Measurements from ENCODE around the gene GPR17. TPM values are rescaled to one million over a fixed set of nuclear protein-coding genes. Genes with fewer than 3 reads are reported as not detected.
A peak's percentile ranks its signal among the peaks of the same experiment; 100 is the strongest.

Gene GPR17
- total RNA-seq, 1 experiment from 2014 or later, result 0.35 TPM

DNA sequence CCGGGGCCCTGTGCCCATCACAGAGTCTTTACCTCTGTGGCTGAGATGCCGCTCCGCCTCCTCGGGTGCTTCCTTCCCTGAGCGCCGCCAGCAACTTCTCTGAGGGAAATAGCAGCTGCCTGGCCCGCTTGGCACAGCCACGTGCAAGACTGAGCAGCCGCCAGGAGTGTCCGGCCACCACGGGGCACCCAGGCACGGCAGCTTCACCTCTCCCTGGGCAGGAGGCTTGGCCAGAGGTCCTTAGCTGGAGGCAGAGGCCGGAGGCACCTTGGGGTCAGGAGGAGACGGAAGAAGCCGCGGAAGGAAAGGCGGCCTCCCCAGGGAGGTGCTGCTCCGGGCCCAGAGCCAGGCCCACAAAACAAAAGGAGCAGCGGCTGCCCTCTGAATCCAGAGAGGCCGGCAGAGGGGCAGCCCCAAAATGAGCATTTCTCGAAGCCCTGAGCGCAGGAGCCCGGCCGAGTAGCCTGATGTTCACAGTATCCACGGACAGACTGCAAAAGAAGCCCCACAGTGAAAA, 35.4 kb downstream of the GPR17 start:
- Mint-ChIP-seq H3K27me3 (ENCODE audit: low read depth) (peaks cover 40% of the 10 kb centered on the region), H3K27ac (no peak overlapping the region), H3K9me3 (no peaks in the 10 kb centered on the region), H3K4me1 (peaks cover 6 to 13% of the 10 kb centered on the region in 2 experiments), H3K36me3 (ENCODE audit: insufficient read depth in 1 of 3, low read depth in 3 of 3) (no peaks in the 10 kb centered on the region), H3K4me3 (no peak overlapping the region)
- no peak overlapping the region for H2AK5ac ChIP-seq (ENCODE audit: insufficient read length, low read length)
- no peak overlapping the region for H2BK12ac ChIP-seq (ENCODE audit: insufficient read length, low read depth, low read length)
- H3K4me1 ChIP-seq (ENCODE audit: insufficient read depth, low read length), result no peaks in the 10 kb centered on the region; the same call in 1 of the 2 replicates
- no peak overlapping the region for H4K8ac ChIP-seq (replicated peaks; ENCODE audit: insufficient read length, low read depth, low read length)
- H3K4me2 ChIP-seq (ENCODE audit: insufficient read depth, insufficient read length, low read length), result no peak overlapping the region
- H3T11ph ChIP-seq (ENCODE audit: low read length), result no peak overlapping the region
- no peak overlapping the region for H3K56ac ChIP-seq (ENCODE audit: insufficient read length, low read depth, low read length)
- H3K4ac ChIP-seq (ENCODE audit: low read depth, low read length), result no peak overlapping the region
- H3K18ac ChIP-seq (ENCODE audit: insufficient read length, low read depth, low read length), result no peak overlapping the region
- peak overlapping the region; percentile 24; the same call in 1 of the 2 replicates for H3K14ac ChIP-seq (ENCODE audit: insufficient read depth, low read length)
- no peaks in the 10 kb centered on the region for H4K20me1 ChIP-seq (ENCODE audit: control insufficient read depth, insufficient read depth, insufficient read length)
- no peak overlapping the region for H2BK5ac ChIP-seq (ENCODE audit: insufficient read length, low read length)
- H4K91ac ChIP-seq (ENCODE audit: insufficient read length, low read depth, low read length), result no peak overlapping the region
- no peak overlapping the region for H2BK20ac ChIP-seq (ENCODE audit: low read depth, low read length, poor library complexity, severe bottlenecking)
- H3K9ac ChIP-seq (ENCODE audit: extremely low read depth, insufficient read length, low read length), result no peak overlapping the region
- no peaks in the 10 kb centered on the region for H3K79me1 ChIP-seq (ENCODE audit: insufficient read depth, low read depth, low read length, poor library complexity, severe bottlenecking)
- no peak overlapping the region for H4K5ac ChIP-seq (ENCODE audit: insufficient read length, low read depth, low read length)
- H2BK120ac ChIP-seq (ENCODE audit: low read depth, low read length, poor library complexity, severe bottlenecking), result no peak overlapping the region
- H2BK15ac ChIP-seq (ENCODE audit: low read depth, low read length), result no peak overlapping the region
- H2AFZ ChIP-seq (ENCODE audit: low read length), result no peak overlapping the region
- no peak overlapping the region for H3K23ac ChIP-seq (ENCODE audit: insufficient read length, low read depth, low read length)
- H3K79me2 ChIP-seq (ENCODE audit: insufficient read depth, low read length), result no peaks in the 10 kb centered on the region
- TF ChIP-seq, protein P1, sequence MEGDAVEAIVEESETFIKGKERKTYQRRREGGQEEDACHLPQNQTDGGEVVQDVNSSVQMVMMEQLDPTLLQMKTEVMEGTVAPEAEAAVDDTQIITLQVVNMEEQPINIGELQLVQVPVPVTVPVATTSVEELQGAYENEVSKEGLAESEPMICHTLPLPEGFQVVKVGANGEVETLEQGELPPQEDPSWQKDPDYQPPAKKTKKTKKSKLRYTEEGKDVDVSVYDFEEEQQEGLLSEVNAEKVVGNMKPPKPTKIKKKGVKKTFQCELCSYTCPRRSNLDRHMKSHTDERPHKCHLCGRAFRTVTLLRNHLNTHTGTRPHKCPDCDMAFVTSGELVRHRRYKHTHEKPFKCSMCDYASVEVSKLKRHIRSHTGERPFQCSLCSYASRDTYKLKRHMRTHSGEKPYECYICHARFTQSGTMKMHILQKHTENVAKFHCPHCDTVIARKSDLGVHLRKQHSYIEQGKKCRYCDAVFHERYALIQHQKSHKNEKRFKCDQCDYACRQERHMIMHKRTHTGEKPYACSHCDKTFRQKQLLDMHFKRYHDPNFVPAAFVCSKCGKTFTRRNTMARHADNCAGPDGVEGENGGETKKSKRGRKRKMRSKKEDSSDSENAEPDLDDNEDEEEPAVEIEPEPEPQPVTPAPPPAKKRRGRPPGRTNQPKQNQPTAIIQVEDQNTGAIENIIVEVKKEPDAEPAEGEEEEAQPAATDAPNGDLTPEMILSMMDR (conservative IDR thresholded peaks at IDR 0.05), result no peak
- no peaks in the 10 kb centered on the region for H3K9me3 ChIP-seq (ENCODE audit: control insufficient read depth, low read depth, low read length)
- H3K27me3 ChIP-seq (ENCODE audit: insufficient read depth, low read length), result peaks cover 4% of the 10 kb centered on the region; the same call in 1 of the 2 replicates
- WGBS (ENCODE audit: extremely low coverage, insufficient read length, low lambda C conversion rate), result no CpG with 5 or more reads among the region's 25 CpGs
- H3K27ac ChIP-seq (ENCODE audit: insufficient read length, low read depth, low read length), result no peak overlapping the region
- DNase-seq, result peak; percentile 63
- no peaks in the 10 kb centered on the region for H3K23me2 ChIP-seq (ENCODE audit: insufficient read length, low read depth, low read length, poor library complexity, severe bottlenecking)

Measured in H9 (cell line).